GM12891 (cell line): Measurements from ENCODE around the gene RBFOX1.

Source experiments
- POLR2A ChIP-seq: IDR thresholded peaks from 2 replicates; pipeline ENCODE4 v1.6.1; 2011; ENCODE audit warnings: low read depth, low read length, control low read depth
- POLR2AphosphoS5 ChIP-seq: IDR thresholded peaks from 2 replicates; pipeline ENCODE4 v1.6.1; 2011; ENCODE audit warnings: low read depth, low read length, control low read depth

GRCh38 chr16:7342598-7342997, 10.0 kb downstream of the RBFOX1 start:
- no peak for TF ChIP-seq POLR2A
- no peak for TF ChIP-seq POLR2AphosphoS5
